Stimulated activated CD8-positive, alpha-beta memory T cell treated with anti-CD3 and anti-CD28 coated beads, Interleukin-15, amount 100 ng/mL, for 48 hours (primary cell): ENCODE measurements around the gene RUSF1.
"Not testable (repeated sequence)": the region's sequence is repeated elsewhere in the genome, so short reads cannot be mapped to it uniquely, and the experiment has no call there.

Experiments used
- DNase-seq, 2 donors: peaks; one replicate each; pipeline ENCODE4 v3.0.0-alpha.2; 2020; ENCODE audit warnings: low read depth in 2 of 2

The RUSF1 gene

GRCh38 chr16:31452631-31453106, 55.5 kb downstream of the RUSF1 start:
- DNase-seq = no peak

GRCh38 chr16:31451681-31452351, 56.4 kb downstream of the RUSF1 start:
- DNase-seq = no peak

- no peak for DNase-seq
Observed at GRCh38 chr16:31451201-31451600, 57.0 kb downstream of the RUSF1 start.

- DNase-seq = not testable (repeated sequence)
Observed at GRCh38 chr16:31445931-31446330, 62.3 kb downstream of the RUSF1 start.

DNA sequence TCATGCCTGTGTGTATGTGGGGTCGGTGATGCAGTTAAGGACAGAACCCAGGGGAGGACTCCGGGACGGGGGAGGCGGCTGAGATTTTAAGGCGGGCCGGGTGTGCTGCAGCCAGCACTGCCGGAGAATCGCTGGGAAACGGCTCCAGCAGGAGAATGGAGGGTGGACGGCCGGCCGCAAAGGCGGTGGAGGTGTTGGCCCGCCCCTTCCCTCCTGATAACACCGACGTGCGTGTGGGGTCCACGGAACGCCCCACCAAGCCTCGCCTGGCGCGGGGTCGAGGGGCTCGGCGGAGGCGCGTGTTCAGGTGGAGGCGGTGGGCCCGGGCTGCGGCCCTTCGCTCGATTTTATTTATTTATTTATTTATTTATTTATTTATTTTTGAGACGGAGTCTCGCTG, 66.2 kb downstream of the RUSF1 start:
- DNase-seq = no peak

GRCh38 chr16:31440516-31441184, 67.5 kb downstream of the RUSF1 start:
- DNase-seq = no peak

- DNase-seq = no peak
Observed at GRCh38 chr16:31439519-31439918, 68.7 kb downstream of the RUSF1 start.
